Ovary (tissue), 3 donors: ENCODE data around the gene SLC30A3.

Experiments
- EP300 ChIP-seq: sonication (generic); formaldehyde crosslinking; IDR thresholded peaks from one replicate; pipeline ENCODE4 v1.6.1; 2017; ENCODE audit warnings: antibody characterized with exemption
- TF ChIP-seq, protein P1 (sequence below), 3 donors: fragments of 450-650 bp in 2 of 3; fragments of 200-600 bp in 1 of 3; IDR thresholded peaks; one replicate each; pipeline versions ENCODE4 v1.5.1 to v1.8.0; 2016 to 2022; ENCODE audit warnings: antibody characterized with exemption in 3 of 3, mild to moderate bottlenecking in 1 of 3
- donor health status: DM: no; HTN: no; CAD: no.

DNA sequence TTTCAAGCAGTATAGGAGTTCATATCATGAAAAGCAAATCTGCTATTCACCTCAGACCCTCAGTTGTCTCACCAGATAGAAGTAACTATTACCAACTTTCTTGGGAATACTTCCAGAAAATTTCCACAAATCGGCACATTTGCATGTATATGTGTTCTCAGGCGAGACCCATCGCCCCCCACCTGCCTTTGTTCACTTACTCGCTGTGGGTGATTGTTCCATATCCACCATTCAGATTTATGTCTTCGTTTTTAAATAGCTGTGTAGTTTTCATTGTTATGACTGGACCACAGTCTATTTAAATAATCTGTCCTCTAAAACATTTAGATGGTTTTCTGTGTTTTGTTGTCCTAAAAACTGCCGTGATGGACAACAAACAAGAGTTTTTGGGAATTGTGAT, 22.6 kb upstream of the SLC30A3 start:
- no peak for TF ChIP-seq EP300
- TF ChIP-seq, protein P1, sequence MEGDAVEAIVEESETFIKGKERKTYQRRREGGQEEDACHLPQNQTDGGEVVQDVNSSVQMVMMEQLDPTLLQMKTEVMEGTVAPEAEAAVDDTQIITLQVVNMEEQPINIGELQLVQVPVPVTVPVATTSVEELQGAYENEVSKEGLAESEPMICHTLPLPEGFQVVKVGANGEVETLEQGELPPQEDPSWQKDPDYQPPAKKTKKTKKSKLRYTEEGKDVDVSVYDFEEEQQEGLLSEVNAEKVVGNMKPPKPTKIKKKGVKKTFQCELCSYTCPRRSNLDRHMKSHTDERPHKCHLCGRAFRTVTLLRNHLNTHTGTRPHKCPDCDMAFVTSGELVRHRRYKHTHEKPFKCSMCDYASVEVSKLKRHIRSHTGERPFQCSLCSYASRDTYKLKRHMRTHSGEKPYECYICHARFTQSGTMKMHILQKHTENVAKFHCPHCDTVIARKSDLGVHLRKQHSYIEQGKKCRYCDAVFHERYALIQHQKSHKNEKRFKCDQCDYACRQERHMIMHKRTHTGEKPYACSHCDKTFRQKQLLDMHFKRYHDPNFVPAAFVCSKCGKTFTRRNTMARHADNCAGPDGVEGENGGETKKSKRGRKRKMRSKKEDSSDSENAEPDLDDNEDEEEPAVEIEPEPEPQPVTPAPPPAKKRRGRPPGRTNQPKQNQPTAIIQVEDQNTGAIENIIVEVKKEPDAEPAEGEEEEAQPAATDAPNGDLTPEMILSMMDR (IDR thresholded peaks at IDR 0.05): no peak
